ENCODE results near the gene C4BPB. TPM values are rescaled to one million over a fixed set of nuclear protein-coding genes. Genes with fewer than 3 reads are reported as not detected.
"Not testable (repeated sequence)": the region's sequence is repeated elsewhere in the genome, so short reads cannot be mapped to it uniquely, and the experiment has no call there.

The C4BPB gene, protein sequence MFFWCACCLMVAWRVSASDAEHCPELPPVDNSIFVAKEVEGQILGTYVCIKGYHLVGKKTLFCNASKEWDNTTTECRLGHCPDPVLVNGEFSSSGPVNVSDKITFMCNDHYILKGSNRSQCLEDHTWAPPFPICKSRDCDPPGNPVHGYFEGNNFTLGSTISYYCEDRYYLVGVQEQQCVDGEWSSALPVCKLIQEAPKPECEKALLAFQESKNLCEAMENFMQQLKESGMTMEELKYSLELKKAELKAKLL
- polyA plus RNA-seq (2013, experiment 1 of 2): 0.44 TPM
- polyA plus RNA-seq (2013, experiment 2 of 2): 1.3 TPM

DNA sequence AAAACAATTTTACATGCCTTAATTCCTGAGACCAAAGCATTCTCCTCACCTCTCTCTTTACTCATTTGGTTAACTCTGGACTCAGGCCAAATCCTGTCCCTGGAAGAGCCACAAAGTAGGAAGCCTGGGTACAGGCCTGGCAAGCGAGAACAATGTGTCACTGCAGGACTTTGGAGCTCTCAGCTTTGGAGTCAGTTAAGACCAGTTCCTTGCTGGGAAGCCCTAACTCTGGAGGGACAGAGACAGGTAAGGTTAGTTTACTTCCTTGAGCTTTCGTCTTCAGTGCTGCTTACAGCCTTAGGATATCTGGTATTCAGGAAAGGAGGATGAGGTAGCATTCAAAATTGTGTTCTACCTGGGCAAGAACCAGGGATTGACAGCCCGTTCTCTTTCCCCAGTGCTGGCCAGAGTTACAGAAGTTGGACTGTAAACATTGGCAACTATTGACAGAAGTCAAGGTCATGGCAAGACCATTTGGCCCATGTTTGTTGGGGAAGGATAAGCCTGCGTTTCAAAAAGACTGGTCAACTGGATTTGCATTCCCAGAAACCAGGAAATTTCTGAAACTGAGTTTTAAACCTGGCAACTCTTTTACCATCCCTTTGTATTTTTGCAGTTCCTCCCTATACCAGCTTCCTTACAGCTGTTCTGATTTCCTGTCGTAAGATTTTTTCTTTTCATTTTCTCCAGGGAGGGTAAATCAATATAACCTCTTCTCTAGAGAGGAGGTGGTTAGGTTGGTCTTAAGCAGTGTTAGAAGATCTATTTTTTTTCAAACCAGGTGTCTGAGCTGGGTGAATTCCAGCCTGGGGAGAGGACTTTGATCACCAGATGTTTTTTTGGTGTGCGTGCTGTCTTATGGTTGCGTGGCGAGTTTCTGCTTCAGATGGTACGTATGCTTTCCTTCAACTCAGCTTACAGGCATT is at the start of gene C4BPB:
C4BPB (plus strand) TSS at position 160 of the 926 bp plus-strand sequence; CDS start at position 832, 672 bp downstream.
- peak within 1 kb of the TSS; percentile 68 for H3K27ac ChIP-seq (ENCODE audit: low read depth, low read length, severe bottlenecking)
- 87 to 93% methylated on average over 5 to 8 of the region's 9 CpGs for WGBS, 2 experiments (ENCODE audit: insufficient coverage in 2 of 2)
- H3K4me1 ChIP-seq (ENCODE audit: control insufficient read depth, insufficient read depth, low read length, poor library complexity, severe bottlenecking): peaks cover 43% of the 10 kb centered on the region

DNA sequence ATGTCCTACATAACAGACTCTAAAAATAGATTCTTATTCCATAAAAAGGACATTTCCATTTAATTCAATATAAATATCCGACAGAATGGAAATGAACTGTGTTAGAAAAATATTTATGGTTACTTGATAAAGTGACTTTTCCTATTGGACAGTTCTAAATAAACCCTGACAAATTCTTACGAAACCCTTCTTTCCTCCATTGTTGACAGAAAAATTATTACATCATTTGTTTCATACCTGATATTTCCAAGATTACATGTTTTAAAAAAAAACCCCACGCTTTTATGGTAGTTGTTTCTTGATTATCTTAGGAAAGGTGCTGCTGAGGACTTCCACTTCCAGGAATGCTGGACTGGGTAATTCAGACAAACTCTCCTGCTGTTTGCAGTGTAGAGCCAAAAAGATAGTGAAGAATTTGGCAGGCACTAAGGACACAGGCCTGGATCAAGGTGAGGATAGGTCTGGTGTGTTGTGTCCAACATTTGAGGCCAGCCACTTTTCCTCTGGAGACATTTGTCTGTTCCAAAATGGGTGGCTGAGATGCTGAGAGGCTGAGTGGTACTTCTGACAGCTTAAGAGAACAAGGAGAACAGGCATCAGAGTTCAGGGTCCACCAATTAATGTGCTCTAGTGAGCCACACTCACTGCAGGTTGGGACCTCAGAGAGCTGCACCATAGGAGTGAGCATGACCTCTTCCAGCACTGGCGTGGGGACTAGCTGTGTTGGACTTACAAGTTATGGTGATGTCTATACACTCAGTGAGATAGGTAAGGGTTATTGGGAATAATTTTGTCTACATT is 49.1 kb upstream of the C4BPB start:
- Histone ChIP-seq H3K27ac (ENCODE audit: low read depth, low read length, severe bottlenecking) (no peak overlapping the region), H3K4me1 (ENCODE audit: control insufficient read depth, insufficient read depth, low read length, poor library complexity, severe bottlenecking) (peaks cover 4% of the 10 kb centered on the region), H3K36me3 (ENCODE audit: control insufficient read depth, insufficient read depth, low read length) (peaks cover 3% of the 10 kb centered on the region), H3K4me3 (ENCODE audit: extremely low read depth, insufficient read depth, low read length, poor library complexity, severe bottlenecking) (no peak overlapping the region), H3K9me3 (ENCODE audit: control insufficient read depth, low read length) (no peaks in the 10 kb centered on the region)
- WGBS, 2 experiments (ENCODE audit: insufficient coverage in 2 of 2): 92% methylated on average over 2 of the region's 4 CpGs; no CpG with 5 or more reads in 1 of the 2 experiments

More for the DNA sequence above, at the start of gene C4BPB:
- Histone ChIP-seq H3K36me3 (ENCODE audit: control insufficient read depth, insufficient read depth, low read length) (no peaks in the 10 kb centered on the region), H3K4me3 (ENCODE audit: extremely low read depth, insufficient read depth, low read length, poor library complexity, severe bottlenecking) (no peak within 1 kb of the TSS), H3K9me3 (ENCODE audit: control insufficient read depth, low read length) (no peaks in the 10 kb centered on the region)

DNA sequence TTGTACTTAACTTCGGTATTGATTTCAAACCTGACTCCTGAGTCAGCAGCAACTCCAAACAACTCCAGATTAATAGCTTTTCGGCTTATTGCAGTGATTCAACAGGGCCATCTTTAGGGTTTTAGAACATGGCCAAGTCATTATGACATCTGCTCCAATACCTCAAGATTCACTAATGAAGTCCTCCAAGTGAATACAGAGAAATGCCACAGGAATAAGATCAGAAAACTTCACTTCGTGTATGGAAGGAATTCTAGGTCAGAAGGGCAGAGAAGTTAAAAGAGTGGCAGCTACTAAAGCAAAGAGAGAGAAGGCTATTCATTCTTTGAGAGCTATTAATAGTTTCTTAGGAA is 48.5 kb upstream of the C4BPB start:
- Histone ChIP-seq H3K4me3 (ENCODE audit: extremely low read depth, insufficient read depth, low read length, poor library complexity, severe bottlenecking) (no peak overlapping the region), H3K27ac (ENCODE audit: low read depth, low read length, severe bottlenecking) (no peak overlapping the region), H3K36me3 (ENCODE audit: control insufficient read depth, insufficient read depth, low read length) (peaks cover 3% of the 10 kb centered on the region), H3K4me1 (ENCODE audit: control insufficient read depth, insufficient read depth, low read length, poor library complexity, severe bottlenecking) (peaks cover 4% of the 10 kb centered on the region), H3K9me3 (ENCODE audit: control insufficient read depth, low read length) (no peaks in the 10 kb centered on the region)
- 46% methylated on average over 1 of the region's 3 CpGs; no CpG with 5 or more reads in 1 of the 2 experiments for WGBS, 2 experiments (ENCODE audit: insufficient coverage in 2 of 2)

DNA sequence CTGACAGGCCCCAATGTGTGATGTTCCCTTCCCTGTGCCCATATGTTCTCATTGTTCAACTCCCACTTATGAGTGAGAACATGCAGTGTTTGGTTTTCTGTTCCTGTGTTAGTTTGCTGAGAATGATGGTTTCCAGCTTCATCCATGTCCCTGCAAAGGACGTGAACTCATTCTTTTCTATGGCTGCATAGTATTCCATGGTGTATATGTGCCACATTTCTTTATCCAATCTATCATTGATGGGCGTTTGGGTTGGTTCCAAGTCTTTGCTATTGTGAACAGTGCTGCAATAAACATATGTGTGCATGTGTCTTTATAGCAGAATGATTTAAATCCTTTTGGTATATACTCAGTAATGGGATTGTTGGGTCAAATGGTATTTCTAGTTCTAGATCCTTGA is 47.3 kb upstream of the C4BPB start:
- H3K36me3 ChIP-seq (ENCODE audit: control insufficient read depth, insufficient read depth, low read length); H3K4me3 ChIP-seq (ENCODE audit: extremely low read depth, insufficient read depth, low read length, poor library complexity, severe bottlenecking); H3K4me1 ChIP-seq (ENCODE audit: control insufficient read depth, insufficient read depth, low read length, poor library complexity, severe bottlenecking); H3K9me3 ChIP-seq (ENCODE audit: control insufficient read depth, low read length); H3K27ac ChIP-seq (ENCODE audit: low read depth, low read length, severe bottlenecking): not testable (repeated sequence)
- whole genome bisulfite sequencing, 2 experiments (ENCODE audit: insufficient coverage in 2 of 2): no CpG with 5 or more reads among the region's 2 CpGs

DNA sequence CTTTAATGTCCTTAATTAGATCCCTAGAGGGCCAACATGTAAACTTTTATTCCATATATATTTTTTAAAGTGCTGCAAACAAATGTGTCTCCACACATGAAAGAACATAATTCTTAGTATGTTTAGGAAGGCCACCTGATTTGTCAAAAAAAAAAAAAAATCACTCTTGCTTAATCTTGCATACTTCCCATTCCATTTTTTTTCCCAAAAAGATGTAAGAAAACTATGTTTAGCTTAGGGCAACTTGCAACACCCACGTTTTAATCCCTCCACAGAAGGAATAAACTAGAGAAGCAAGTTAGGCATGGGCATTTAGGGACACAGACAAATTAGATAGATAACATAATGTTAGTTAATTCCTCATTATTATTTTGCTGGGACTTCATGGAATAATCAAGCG is 43.2 kb upstream of the C4BPB start:
- no peak overlapping the region for H3K27ac ChIP-seq (ENCODE audit: low read depth, low read length, severe bottlenecking)
- peaks cover 7% of the 10 kb centered on the region for H3K4me1 ChIP-seq (ENCODE audit: control insufficient read depth, insufficient read depth, low read length, poor library complexity, severe bottlenecking)
- no peak overlapping the region for H3K4me3 ChIP-seq (ENCODE audit: extremely low read depth, insufficient read depth, low read length, poor library complexity, severe bottlenecking)
- no peaks in the 10 kb centered on the region for H3K9me3 ChIP-seq (ENCODE audit: control insufficient read depth, low read length)
- H3K36me3 ChIP-seq (ENCODE audit: control insufficient read depth, insufficient read depth, low read length): peaks cover 29% of the 10 kb centered on the region
- 80% methylated on average over 1 of the region's 2 CpGs; no CpG with 5 or more reads in 1 of the 2 experiments for WGBS, 2 experiments (ENCODE audit: insufficient coverage in 2 of 2)

DNA sequence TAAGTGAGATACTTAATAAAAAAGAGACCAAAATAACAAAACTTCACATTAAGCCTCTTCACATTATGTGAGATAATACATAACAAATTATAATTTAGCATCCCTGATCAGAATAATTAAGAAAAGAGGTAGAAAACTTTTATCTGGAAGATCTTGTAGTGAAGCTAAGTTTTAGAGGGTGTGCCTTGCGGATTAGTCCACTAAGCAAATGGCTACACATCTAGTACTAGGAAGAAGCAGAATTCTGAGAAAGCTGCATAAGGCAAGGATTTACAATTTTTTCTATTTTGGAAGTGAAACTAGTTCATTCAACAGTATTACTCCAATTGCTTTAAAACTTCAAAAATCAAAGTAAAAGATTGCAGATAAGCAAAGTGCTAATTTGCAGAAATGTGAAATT is 41.2 kb upstream of the C4BPB start:
- Histone ChIP-seq H3K36me3 (ENCODE audit: control insufficient read depth, insufficient read depth, low read length) (peaks cover 27% of the 10 kb centered on the region), H3K4me3 (ENCODE audit: extremely low read depth, insufficient read depth, low read length, poor library complexity, severe bottlenecking) (no peak overlapping the region)

DNA sequence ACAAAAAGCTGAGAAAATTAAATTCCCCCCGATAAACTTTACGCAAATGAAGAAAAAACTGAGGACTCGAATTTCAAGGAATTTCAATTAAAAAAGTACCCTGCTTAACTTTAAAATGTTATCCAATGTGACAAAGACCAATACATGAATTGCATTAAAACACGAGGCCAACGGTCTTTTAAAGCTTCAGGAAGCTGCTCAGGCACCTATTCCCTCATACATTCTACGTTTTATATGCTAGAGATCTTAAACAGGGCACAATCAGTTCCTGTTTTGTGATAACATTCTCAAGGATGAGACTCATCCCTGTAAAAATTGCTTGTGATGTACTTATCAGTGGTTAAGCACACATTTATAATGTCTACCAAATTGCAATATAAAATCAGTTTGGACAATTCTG is 40.6 kb upstream of the C4BPB start:
- Histone ChIP-seq H3K4me3 (ENCODE audit: extremely low read depth, insufficient read depth, low read length, poor library complexity, severe bottlenecking) (no peak overlapping the region), H3K36me3 (ENCODE audit: control insufficient read depth, insufficient read depth, low read length) (peaks cover 26% of the 10 kb centered on the region), H3K4me1 (ENCODE audit: control insufficient read depth, insufficient read depth, low read length, poor library complexity, severe bottlenecking) (peaks cover 4% of the 10 kb centered on the region), H3K27ac (ENCODE audit: low read depth, low read length, severe bottlenecking) (no peak overlapping the region), H3K9me3 (ENCODE audit: control insufficient read depth, low read length) (no peaks in the 10 kb centered on the region)
- WGBS, 2 experiments (ENCODE audit: insufficient coverage in 2 of 2): 91 to 92% methylated on average over 5 of the region's 6 CpGs

More for the DNA sequence above, 41.2 kb upstream of the C4BPB start:
- H3K4me1 ChIP-seq (ENCODE audit: control insufficient read depth, insufficient read depth, low read length, poor library complexity, severe bottlenecking): peaks cover 4% of the 10 kb centered on the region
- no peaks in the 10 kb centered on the region for H3K9me3 ChIP-seq (ENCODE audit: control insufficient read depth, low read length)
- H3K27ac ChIP-seq (ENCODE audit: low read depth, low read length, severe bottlenecking): no peak overlapping the region
- no CpG with 5 or more reads among the region's 1 CpG for WGBS, 2 experiments (ENCODE audit: insufficient coverage in 2 of 2)

DNA sequence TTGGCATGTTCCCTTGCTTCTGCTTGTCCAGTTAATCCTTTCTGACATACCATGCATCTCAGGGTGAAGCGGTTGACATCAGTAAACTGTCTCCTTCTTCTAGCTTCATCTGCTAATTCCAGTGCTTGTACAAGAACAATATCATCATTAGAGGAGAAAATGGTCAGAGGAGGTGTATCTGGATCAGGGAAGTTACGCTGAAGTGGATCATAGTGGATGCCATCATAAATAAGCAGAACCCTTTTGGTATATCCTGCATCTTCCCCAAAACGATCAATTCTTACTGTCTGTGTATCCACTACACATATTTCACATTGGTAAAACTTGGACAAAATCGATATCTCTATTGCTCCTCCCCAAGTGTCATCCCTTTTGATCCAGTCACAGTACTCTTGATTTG is 39.6 kb upstream of the C4BPB start:
- Histone ChIP-seq H3K9me3 (ENCODE audit: control insufficient read depth, low read length) (no peaks in the 10 kb centered on the region), H3K4me3 (ENCODE audit: extremely low read depth, insufficient read depth, low read length, poor library complexity, severe bottlenecking) (peak overlapping the region; percentile 97), H3K4me1 (ENCODE audit: control insufficient read depth, insufficient read depth, low read length, poor library complexity, severe bottlenecking) (peaks cover 4% of the 10 kb centered on the region), H3K27ac (ENCODE audit: low read depth, low read length, severe bottlenecking) (no peak overlapping the region), H3K36me3 (ENCODE audit: control insufficient read depth, insufficient read depth, low read length) (peaks cover 26% of the 10 kb centered on the region)
- 94 to 96% methylated on average over 3 of the region's 4 CpGs for WGBS, 2 experiments (ENCODE audit: insufficient coverage in 2 of 2)

DNA sequence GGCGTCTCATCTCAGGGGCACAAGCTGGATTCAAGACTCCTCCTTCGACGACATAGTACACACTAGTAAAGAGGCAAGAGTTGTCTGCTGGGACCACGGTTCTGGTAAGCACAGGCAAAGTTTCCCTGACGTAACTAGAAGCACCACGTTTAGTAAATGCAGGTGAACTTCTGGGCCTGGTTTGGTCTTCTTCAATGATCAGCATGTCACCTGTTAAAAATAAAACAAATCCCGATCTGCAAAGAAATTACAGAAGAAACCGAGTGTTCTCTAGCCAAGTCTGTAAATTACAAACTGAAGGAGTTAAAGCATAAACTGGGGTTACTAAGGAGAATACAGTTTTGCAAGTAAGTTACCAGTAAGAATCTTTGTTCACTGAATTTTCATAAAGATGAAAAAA is 39.1 kb upstream of the C4BPB start:
- Histone ChIP-seq H3K9me3 (ENCODE audit: control insufficient read depth, low read length) (no peaks in the 10 kb centered on the region), H3K27ac (ENCODE audit: low read depth, low read length, severe bottlenecking) (no peak overlapping the region), H3K4me1 (ENCODE audit: control insufficient read depth, insufficient read depth, low read length, poor library complexity, severe bottlenecking) (peaks cover 4% of the 10 kb centered on the region), H3K36me3 (ENCODE audit: control insufficient read depth, insufficient read depth, low read length) (peaks cover 26% of the 10 kb centered on the region), H3K4me3 (ENCODE audit: extremely low read depth, insufficient read depth, low read length, poor library complexity, severe bottlenecking) (peak overlapping the region; percentile 97)
- WGBS, 2 experiments (ENCODE audit: insufficient coverage in 2 of 2): 74 to 80% methylated on average over 6 to 8 of the region's 8 CpGs

DNA sequence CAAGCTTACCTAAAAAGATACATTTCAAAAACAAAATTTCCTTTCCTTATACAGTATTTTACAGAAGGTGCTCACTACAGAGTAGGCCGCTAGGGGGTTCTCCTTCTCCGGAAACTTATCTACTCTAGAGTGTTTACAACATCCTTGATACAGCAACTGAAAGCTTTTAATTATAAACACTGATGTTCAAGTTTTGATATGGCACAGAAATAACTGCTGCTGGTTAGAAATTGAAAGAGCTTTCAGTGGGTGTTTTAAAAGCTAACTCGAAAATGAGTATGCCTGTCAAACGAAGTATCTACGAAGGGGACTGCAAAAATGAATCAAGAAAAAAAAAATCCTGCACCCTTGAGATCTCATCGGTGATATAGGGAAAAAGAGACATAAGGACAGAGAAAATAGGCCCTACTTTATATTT is 38.7 kb upstream of the C4BPB start:
- Histone ChIP-seq H3K4me3 (ENCODE audit: extremely low read depth, insufficient read depth, low read length, poor library complexity, severe bottlenecking) (peak overlapping the region; percentile 97), H3K4me1 (ENCODE audit: control insufficient read depth, insufficient read depth, low read length, poor library complexity, severe bottlenecking) (peaks cover 4% of the 10 kb centered on the region), H3K27ac (ENCODE audit: low read depth, low read length, severe bottlenecking) (peak overlapping the region; percentile 93), H3K36me3 (ENCODE audit: control insufficient read depth, insufficient read depth, low read length) (peaks cover 26% of the 10 kb centered on the region), H3K9me3 (ENCODE audit: control insufficient read depth, low read length) (no peaks in the 10 kb centered on the region)
- 0% methylated on average over 3 to 4 of the region's 6 CpGs for WGBS, 2 experiments (ENCODE audit: insufficient coverage in 2 of 2)
